ENCODE data around the gene NAA38.
"Not testable (repeated sequence)": the region's sequence is repeated elsewhere in the genome, so short reads cannot be mapped to it uniquely, and the experiment has no call there.

Gene NAA38

GRCh38 chr17:7864995-7865650 lies 7.8 kb upstream of the NAA38 start:
- no peak for TF ChIP-seq CTCF (IDR thresholded peaks at IDR 0.05; ENCODE audit: control insufficient read depth, insufficient read depth, low read depth, low read length, missing control alignments)
- H3K4me3 ChIP-seq (ENCODE audit: control insufficient read depth, low read depth, low read length): no peak overlapping the region
- DNase-seq (ENCODE audit: low read depth): no peak

- DNase-seq (ENCODE audit: low read depth); H3K4me3 ChIP-seq (ENCODE audit: control insufficient read depth, low read depth, low read length): not testable (repeated sequence)
These were observed 7.0 kb upstream of the NAA38 start for GRCh38 chr17:7864384-7864783.

GRCh38 chr17:7862692-7863437 lies 5.5 kb upstream of the NAA38 start:
- peak; percentile 71 for TF ChIP-seq CTCF (IDR thresholded peaks at IDR 0.05; ENCODE audit: control insufficient read depth, insufficient read depth, low read depth, low read length, missing control alignments)
- no peak for DNase-seq (ENCODE audit: low read depth)
- H3K4me3 ChIP-seq (ENCODE audit: control insufficient read depth, low read depth, low read length): no peak overlapping the region

- no peak for TF ChIP-seq CTCF (IDR thresholded peaks at IDR 0.05; ENCODE audit: control insufficient read depth, insufficient read depth, low read depth, low read length, missing control alignments)
- H3K4me3 ChIP-seq (ENCODE audit: control insufficient read depth, low read depth, low read length): peak overlapping the region; percentile 83
These were observed 1.7 kb upstream of the NAA38 start for GRCh38 chr17:7859028-7859427.

GRCh38 chr17:7858522-7858810 lies 1.1 kb upstream of the NAA38 start:
- H3K4me3 ChIP-seq (ENCODE audit: control insufficient read depth, low read depth, low read length): peak overlapping the region; percentile 83
- TF ChIP-seq CTCF (IDR thresholded peaks at IDR 0.05; ENCODE audit: control insufficient read depth, insufficient read depth, low read depth, low read length, missing control alignments): peak; percentile 59
- DNase-seq (ENCODE audit: low read depth): no peak

More at GRCh38 chr17:7859028-7859427, 1.7 kb upstream of the NAA38 start:
- no peak for DNase-seq (ENCODE audit: low read depth)

- TF ChIP-seq CTCF (IDR thresholded peaks at IDR 0.05; ENCODE audit: control insufficient read depth, insufficient read depth, low read depth, low read length, missing control alignments): no peak
- peak; percentile 68 for DNase-seq (ENCODE audit: low read depth)
- peak within 1 kb of the TSS; percentile 83 for H3K4me3 ChIP-seq (ENCODE audit: control insufficient read depth, low read depth, low read length)
These were observed 558 bp upstream of the NAA38 start, which contains the start of gene CYB5D1 for GRCh38 chr17:7857713-7858521. TSS of gene CYB5D1 (plus strand) at chr17:7858003. CDS start at chr17:7858135, 132 bp downstream.
